Heart left ventricle (tissue), 13 donors: ENCODE data around the gene SLC52A3.

Source experiments
- POLR2A ChIP-seq, 2 donors: fragments of 450-650 bp; IDR thresholded peaks; one replicate each; pipeline ENCODE4 v1.6.1; 2017; ENCODE audit warnings: antibody characterized with exemption in 2 of 2, mild to moderate bottlenecking in 2 of 2, moderate library complexity in 2 of 2
- TF ChIP-seq, protein P1 (sequence below), 12 donors: fragments of 200-600 bp; sonication (generic) in 4 of 12; IDR thresholded peaks; one replicate each; pipeline versions ENCODE4 v1.5.0 to v1.8.0; 2018 to 2022; ENCODE audit warnings: antibody characterized with exemption in 12 of 12, mild to moderate bottlenecking in 5 of 12
- donor health status: ischemic (EF 13 %, LVEDD 7.1; RV severe dilation, severe dysfunction).
- donor health status: DM: no; HTN: yes; CAD: no.
- donor health status: DM: no; HTN: no; CAD: no.
- donor health status: ischemic (EF 25% LVEDD 6.9; RV normal size, moderate dysfunction).
- donor health status: ischemic (EF 25% LVEDD 5.7; RV mildly dilated, moderate dysfunction).
- donor health status: ischemic (EF 35%, LVEDD 5.7; RV mildly dilated, moderate dysfunction).
- donor health status: nonischemic (EF 11% LVEDD 7.7; RV severe dilation, severe dysfunction).
- donor health status: DM: yes; HTN: yes; CAD: no.
- donor health status: PGD.
- donor health status: ischemic (EF 29% LVEDD 5.4; RV normal size, mild dysfunction).
- donor health status: nonischemic (EF 23%, LVEDD 6.1; RV moderate dilation, normal function).

GRCh38 chr20:755941-756340 is 12.4 kb downstream of the SLC52A3 start:
- TF ChIP-seq, protein P1, sequence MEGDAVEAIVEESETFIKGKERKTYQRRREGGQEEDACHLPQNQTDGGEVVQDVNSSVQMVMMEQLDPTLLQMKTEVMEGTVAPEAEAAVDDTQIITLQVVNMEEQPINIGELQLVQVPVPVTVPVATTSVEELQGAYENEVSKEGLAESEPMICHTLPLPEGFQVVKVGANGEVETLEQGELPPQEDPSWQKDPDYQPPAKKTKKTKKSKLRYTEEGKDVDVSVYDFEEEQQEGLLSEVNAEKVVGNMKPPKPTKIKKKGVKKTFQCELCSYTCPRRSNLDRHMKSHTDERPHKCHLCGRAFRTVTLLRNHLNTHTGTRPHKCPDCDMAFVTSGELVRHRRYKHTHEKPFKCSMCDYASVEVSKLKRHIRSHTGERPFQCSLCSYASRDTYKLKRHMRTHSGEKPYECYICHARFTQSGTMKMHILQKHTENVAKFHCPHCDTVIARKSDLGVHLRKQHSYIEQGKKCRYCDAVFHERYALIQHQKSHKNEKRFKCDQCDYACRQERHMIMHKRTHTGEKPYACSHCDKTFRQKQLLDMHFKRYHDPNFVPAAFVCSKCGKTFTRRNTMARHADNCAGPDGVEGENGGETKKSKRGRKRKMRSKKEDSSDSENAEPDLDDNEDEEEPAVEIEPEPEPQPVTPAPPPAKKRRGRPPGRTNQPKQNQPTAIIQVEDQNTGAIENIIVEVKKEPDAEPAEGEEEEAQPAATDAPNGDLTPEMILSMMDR (IDR thresholded peaks at IDR 0.05): no peak
- TF ChIP-seq POLR2A (IDR thresholded peaks at IDR 0.05): no peak
